Stomach (tissue), 4 donors: ENCODE measurements around the gene SPDYE2B.
"Not testable (repeated sequence)": the region's sequence is repeated elsewhere in the genome, so short reads cannot be mapped to it uniquely, and the experiment has no call there.

Source experiments
- EP300 ChIP-seq: sonication (generic); formaldehyde crosslinking; IDR thresholded peaks from one replicate; pipeline ENCODE4 v1.6.1; 2017; ENCODE audit warnings: antibody characterized with exemption
- POLR2A ChIP-seq, 4 donors: fragments of 450-650 bp; IDR thresholded peaks; one replicate each; pipeline ENCODE4 v1.6.1; 2016; ENCODE audit warnings: antibody characterized with exemption in 4 of 4, control low read depth in 2 of 4, mild to moderate bottlenecking in 1 of 4, moderate library complexity in 1 of 4
- POLR2AphosphoS5 ChIP-seq, 3 donors: sonication (generic); formaldehyde crosslinking; IDR thresholded peaks; one replicate each; pipeline ENCODE4 v1.6.1; 2016; ENCODE audit warnings: antibody characterized with exemption in 3 of 3
- TF ChIP-seq, protein P1 (sequence below), 7 experiments: fragments of 450-650 bp in 4 of 7; fragments of 200-600 bp in 3 of 7; sonication (generic) in 3 of 7; IDR thresholded peaks; one replicate each; pipeline ENCODE4 v1.5.1; 2016 to 2019; ENCODE audit warnings: antibody characterized with exemption in 7 of 7, control low read depth in 2 of 7, mild to moderate bottlenecking in 1 of 7

- TF ChIP-seq, protein P1, sequence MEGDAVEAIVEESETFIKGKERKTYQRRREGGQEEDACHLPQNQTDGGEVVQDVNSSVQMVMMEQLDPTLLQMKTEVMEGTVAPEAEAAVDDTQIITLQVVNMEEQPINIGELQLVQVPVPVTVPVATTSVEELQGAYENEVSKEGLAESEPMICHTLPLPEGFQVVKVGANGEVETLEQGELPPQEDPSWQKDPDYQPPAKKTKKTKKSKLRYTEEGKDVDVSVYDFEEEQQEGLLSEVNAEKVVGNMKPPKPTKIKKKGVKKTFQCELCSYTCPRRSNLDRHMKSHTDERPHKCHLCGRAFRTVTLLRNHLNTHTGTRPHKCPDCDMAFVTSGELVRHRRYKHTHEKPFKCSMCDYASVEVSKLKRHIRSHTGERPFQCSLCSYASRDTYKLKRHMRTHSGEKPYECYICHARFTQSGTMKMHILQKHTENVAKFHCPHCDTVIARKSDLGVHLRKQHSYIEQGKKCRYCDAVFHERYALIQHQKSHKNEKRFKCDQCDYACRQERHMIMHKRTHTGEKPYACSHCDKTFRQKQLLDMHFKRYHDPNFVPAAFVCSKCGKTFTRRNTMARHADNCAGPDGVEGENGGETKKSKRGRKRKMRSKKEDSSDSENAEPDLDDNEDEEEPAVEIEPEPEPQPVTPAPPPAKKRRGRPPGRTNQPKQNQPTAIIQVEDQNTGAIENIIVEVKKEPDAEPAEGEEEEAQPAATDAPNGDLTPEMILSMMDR (IDR thresholded peaks at IDR 0.05) = not testable (repeated sequence)
- TF ChIP-seq EP300; POLR2A (IDR thresholded peaks at IDR 0.05); POLR2AphosphoS5 (IDR thresholded peaks at IDR 0.05): not testable (repeated sequence)
These were observed 40.5 kb downstream of the SPDYE2B start for GRCh38 chr7:102690602-102691001.
